Caco-2 (cell line): ENCODE measurements around the gene TPRG1. TPM values are rescaled to one million over a fixed set of nuclear protein-coding genes. Genes with fewer than 3 reads are reported as not detected.

Source experiments
- BruUV-seq: library from RNA; stranded (reverse); fragments of 400-500 nt; replicated peaks from 2 replicates; lab custom pipeline; 2021; lab: Mats Ljungman, UMichigan
- CTCF ChIA-PET: fragments of 300-600 bp; sonication (Branson Sonifier 250); formaldehyde crosslinking; loops from one replicate; lab custom pipeline; 2022; ENCODE audit warnings: antibody characterized with exemption; lab: Charles Lee
- POLR2A ChIA-PET: fragments of 300-600 bp; sonication (Branson Sonifier 250); formaldehyde crosslinking; loops from one replicate; lab custom pipeline; 2022; ENCODE audit warnings: antibody characterized with exemption; lab: Charles Lee
- DNase-seq, 2 experiments: peaks; one replicate each; pipeline versions ENCODE4 v3.0.0 to v3.0.0-alpha.2; 2020 to 2022
- H3K27me3 ChIP-seq: replicated peaks from 2 replicates; pipeline ENCODE4 v1.6.0; 2011; ENCODE audit warnings: low read length; ENCODE audit not compliant: control insufficient read depth, insufficient read depth
- H3K36me3 ChIP-seq: 2 replicates; pipeline ENCODE4 v1.5.1; 2011; ENCODE audit warnings: low read length; ENCODE audit not compliant: control insufficient read depth, insufficient read depth
- H3K4me1 ChIP-seq: fragments of 250-450 bp; sonication (Bioruptor Pico); 2 replicates; pipeline ENCODE4 v1.5.1; 2020; ENCODE audit warnings: mild to moderate bottlenecking
- H3K4me3 ChIP-seq: 2 replicates; pipeline ENCODE4 v1.5.1; 2011; ENCODE audit warnings: low read depth, mild to moderate bottlenecking, control low read depth, low read length
- H3K9me3 ChIP-seq: fragments of 250-450 bp; sonication (Bioruptor Pico); 2 replicates; pipeline ENCODE4 v1.5.1; 2020; ENCODE audit warnings: mild to moderate bottlenecking, moderate library complexity
- H3K27ac Mint-ChIP-seq: one replicate; pipeline ENCODE4 v1.8.0; 2022; ENCODE audit warnings: mixed read lengths; ENCODE audit not compliant: unreplicated experiment
- H3K27me3 Mint-ChIP-seq: one replicate; pipeline ENCODE4 v1.8.0; 2022; ENCODE audit warnings: mixed read lengths; ENCODE audit not compliant: insufficient read depth, unreplicated experiment
- H3K36me3 Mint-ChIP-seq: one replicate; pipeline ENCODE4 v1.8.0; 2022; ENCODE audit warnings: mild to moderate bottlenecking, mixed read lengths; ENCODE audit not compliant: insufficient read depth, unreplicated experiment
- H3K4me1 Mint-ChIP-seq: one replicate; pipeline ENCODE4 v1.8.0; 2022; ENCODE audit warnings: low read depth, mixed read lengths; ENCODE audit not compliant: unreplicated experiment
- H3K4me3 Mint-ChIP-seq: one replicate; pipeline ENCODE4 v1.8.0; 2022; ENCODE audit warnings: mild to moderate bottlenecking, moderate library complexity, mixed read lengths; ENCODE audit not compliant: unreplicated experiment
- H3K9me3 Mint-ChIP-seq: one replicate; pipeline ENCODE4 v1.8.0; 2022; ENCODE audit warnings: mixed read lengths; ENCODE audit not compliant: unreplicated experiment
- CTCF ChIP-seq, 2 experiments: fragments of 200-600 bp in 1 of 2; IDR thresholded peaks; 1 replicate in 1 of 2; 2 replicates in 1 of 2; pipeline versions ENCODE4 v1.5.1 to v1.8.0; 2011 to 2022; ENCODE audit warnings: antibody characterized with exemption in 1 of 2, control low read depth in 1 of 2, inconsistent platforms in 1 of 2, low read depth in 1 of 2, low read length in 1 of 2, mild to moderate bottlenecking in 1 of 2, moderate library complexity in 1 of 2; ENCODE audit not compliant: insufficient read depth in 1 of 2, severe bottlenecking in 1 of 2, unreplicated experiment in 1 of 2
- intact Hi-C: fragments of 100-400 bp; cut with micrococcal nuclease; formaldehyde crosslinking; loops from one replicate; pipeline ENCODE4 v1.10.0; 2022; ENCODE audit not compliant: unreplicated experiment
- total RNA-seq: library from RNA; stranded (reverse); gene quantifications from 2 replicates; pipeline ENCODE4 v1.2.3, GENCODE V29; 2022

TPRG1 gene
- total RNA-seq, 1 experiment from 2014 or later = 1.5 TPM

- H3K4me3 ChIP-seq = no peak overlapping the region
- Mint-ChIP-seq H3K27ac (peak overlapping the region; percentile 86), H3K36me3 (peaks cover 5% of the 10 kb centered on the region), H3K4me3 (peak overlapping the region; percentile 61), H3K4me1 (peaks cover 19% of the 10 kb centered on the region), H3K9me3 (no peaks in the 10 kb centered on the region), H3K27me3 (no peaks in the 10 kb centered on the region)
- peaks cover 38% of the 10 kb centered on the region for H3K4me1 ChIP-seq
- intact Hi-C loops = loop anchor here (2.0 kb wide), 1 partner anchor 37 kb away; no protein-coding TSS in a partner anchor
- H3K36me3 ChIP-seq = no peaks in the 10 kb centered on the region
- no peaks in the 10 kb centered on the region for H3K9me3 ChIP-seq
- DNase-seq = peak; percentile 10 to 43
- TF ChIP-seq CTCF (IDR thresholded peaks at IDR 0.05; ENCODE audit: insufficient read depth in 1 of 2, low read depth in 1 of 2, low read length in 1 of 2, severe bottlenecking in 1 of 2, unreplicated experiment in 1 of 2) = no peak
- ChIA-PET POLR2A (no interaction called here), CTCF (interaction anchor here (1.2 kb wide), 1 partner anchor 81 kb away, joined by 6 read pairs; no protein-coding TSS in a partner anchor)
- BruUV-seq = no TSS peak
- H3K27me3 ChIP-seq = no peaks in the 10 kb centered on the region
Measured at GRCh38 chr3:189353988-189354889, 182.5 kb downstream of the TPRG1 start.

- no peak for DNase-seq
- Histone ChIP-seq H3K4me1 (peaks cover 38% of the 10 kb centered on the region), H3K36me3 (no peaks in the 10 kb centered on the region), H3K9me3 (no peaks in the 10 kb centered on the region), H3K27me3 (no peaks in the 10 kb centered on the region), H3K4me3 (no peak overlapping the region)
- BruUV-seq = no TSS peak
- Mint-ChIP-seq H3K9me3 (no peaks in the 10 kb centered on the region), H3K27me3 (no peaks in the 10 kb centered on the region), H3K27ac (peak overlapping the region; percentile 86), H3K4me3 (no peak overlapping the region), H3K4me1 (peaks cover 19% of the 10 kb centered on the region), H3K36me3 (peaks cover 5% of the 10 kb centered on the region)
- intact Hi-C loops = loop anchor here (1.0 to 5.0 kb wide), 3 partner anchors 12 to 83 kb away; no protein-coding TSS in a partner anchor
- ChIA-PET CTCF (interaction anchor here (1.1 to 1.2 kb wide), 2 partner anchors 17 to 82 kb away, joined by 6 read pairs; no protein-coding TSS in a partner anchor), POLR2A (interaction anchor here (1.0 kb wide), 1 partner anchor 17 kb away, joined by 3 read pairs; no protein-coding TSS in a partner anchor)
- no peak for TF ChIP-seq CTCF (IDR thresholded peaks at IDR 0.05; ENCODE audit: insufficient read depth in 1 of 2, low read depth in 1 of 2, low read length in 1 of 2, severe bottlenecking in 1 of 2, unreplicated experiment in 1 of 2)
Measured at GRCh38 chr3:189355115-189355480, 183.3 kb downstream of the TPRG1 start.

GRCh38 chr3:189355481-189356201, 183.9 kb downstream of the TPRG1 start:
- H3K36me3 Mint-ChIP-seq = peaks cover 5% of the 10 kb centered on the region
- H3K27me3 ChIP-seq = no peaks in the 10 kb centered on the region
- H3K4me1 ChIP-seq = peaks cover 38% of the 10 kb centered on the region
- DNase-seq = peak; percentile 49 to 62
- no peak for TF ChIP-seq CTCF (IDR thresholded peaks at IDR 0.05; ENCODE audit: insufficient read depth in 1 of 2, low read depth in 1 of 2, low read length in 1 of 2, severe bottlenecking in 1 of 2, unreplicated experiment in 1 of 2)
- H3K9me3 Mint-ChIP-seq = no peaks in the 10 kb centered on the region
- peak overlapping the region; percentile 86 for H3K27ac Mint-ChIP-seq
- ChIA-PET POLR2A (interaction anchor here (1.0 kb wide), 1 partner anchor 18 kb away, joined by 3 read pairs; no protein-coding TSS in a partner anchor), CTCF (interaction anchor here (1.1 to 1.2 kb wide), 2 partner anchors 18 to 83 kb away, joined by 6 read pairs; no protein-coding TSS in a partner anchor)
- peaks cover 19% of the 10 kb centered on the region for H3K4me1 Mint-ChIP-seq
- H3K36me3 ChIP-seq = no peaks in the 10 kb centered on the region
- no peaks in the 10 kb centered on the region for H3K27me3 Mint-ChIP-seq
- no peak overlapping the region for H3K4me3 ChIP-seq
- intact Hi-C loops = loop anchor here (1.0 to 5.0 kb wide), 3 partner anchors 12 to 83 kb away; no protein-coding TSS in a partner anchor
- H3K4me3 Mint-ChIP-seq = no peak overlapping the region
- no peaks in the 10 kb centered on the region for H3K9me3 ChIP-seq
- no TSS peak for BruUV-seq
